Fibroblast of lung (primary cell): ENCODE data around the gene COL4A3.

Experiments used
- EZH2 ChIP-seq: IDR thresholded peaks from 2 replicates; pipeline ENCODE4 v1.5.1; 2012; ENCODE audit warnings: low read length, control low read depth, mild to moderate bottlenecking; ENCODE audit errors: missing control alignments
- TF ChIP-seq, protein P1 (sequence below), 2 donors: IDR thresholded peaks in 1 of 2; conservative IDR thresholded peaks in 1 of 2; 1 replicate in 1 of 2; 2 replicates in 1 of 2; pipeline ENCODE4 v1.5.1; 2011 to 2012; ENCODE audit warnings: low read length in 2 of 2, control low read depth in 1 of 2, inconsistent platforms in 1 of 2, low read depth in 1 of 2, mild to moderate bottlenecking in 1 of 2

GRCh38 chr2:227147023-227147422 lies 17.4 kb upstream of the COL4A3 start:
- TF ChIP-seq, protein P1, sequence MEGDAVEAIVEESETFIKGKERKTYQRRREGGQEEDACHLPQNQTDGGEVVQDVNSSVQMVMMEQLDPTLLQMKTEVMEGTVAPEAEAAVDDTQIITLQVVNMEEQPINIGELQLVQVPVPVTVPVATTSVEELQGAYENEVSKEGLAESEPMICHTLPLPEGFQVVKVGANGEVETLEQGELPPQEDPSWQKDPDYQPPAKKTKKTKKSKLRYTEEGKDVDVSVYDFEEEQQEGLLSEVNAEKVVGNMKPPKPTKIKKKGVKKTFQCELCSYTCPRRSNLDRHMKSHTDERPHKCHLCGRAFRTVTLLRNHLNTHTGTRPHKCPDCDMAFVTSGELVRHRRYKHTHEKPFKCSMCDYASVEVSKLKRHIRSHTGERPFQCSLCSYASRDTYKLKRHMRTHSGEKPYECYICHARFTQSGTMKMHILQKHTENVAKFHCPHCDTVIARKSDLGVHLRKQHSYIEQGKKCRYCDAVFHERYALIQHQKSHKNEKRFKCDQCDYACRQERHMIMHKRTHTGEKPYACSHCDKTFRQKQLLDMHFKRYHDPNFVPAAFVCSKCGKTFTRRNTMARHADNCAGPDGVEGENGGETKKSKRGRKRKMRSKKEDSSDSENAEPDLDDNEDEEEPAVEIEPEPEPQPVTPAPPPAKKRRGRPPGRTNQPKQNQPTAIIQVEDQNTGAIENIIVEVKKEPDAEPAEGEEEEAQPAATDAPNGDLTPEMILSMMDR (conservative IDR thresholded peaks at IDR 0.05 in 1 of 2, IDR thresholded peaks at IDR 0.05 in 1 of 2; ENCODE audit: low read depth in 1 of 2, low read length in 2 of 2), result no peak
- no peak for TF ChIP-seq EZH2
